B cell (primary cell): ENCODE measurements around the gene PSMD8.

Experiments
- CTCF ChIP-seq: fragments of 200-600 bp; IDR thresholded peaks from one replicate; pipeline ENCODE4 v1.8.0; 2022; ENCODE audit warnings: antibody characterized with exemption, mild to moderate bottlenecking
- EZH2 ChIP-seq: IDR thresholded peaks from 2 replicates; pipeline ENCODE4 v1.6.1; 2012; ENCODE audit warnings: borderline replicate concordance, low read depth, mild to moderate bottlenecking, moderate library complexity, low read length; ENCODE audit not compliant: insufficient read depth, poor library complexity, severe bottlenecking

GRCh38 chr19:38376576-38376975, 2.2 kb downstream of the PSMD8 start:
- no peak for TF ChIP-seq CTCF
- no peak for TF ChIP-seq EZH2
